ENCODE measurements around the gene ROBO2.

- no peak for TF ChIP-seq CTCF (conservative IDR thresholded peaks at IDR 0.05 in 1 of 2, IDR thresholded peaks at IDR 0.05 in 1 of 2; ENCODE audit: extremely low read depth in 1 of 2, insufficient read depth in 1 of 2, low read depth in 1 of 2, low read length in 2 of 2)
- no peak for TF ChIP-seq EZH2 (IDR thresholded peaks at IDR 0.05; ENCODE audit: borderline replicate concordance, low read length)
Observed at GRCh38 chr3:77071809-77072208, 31.9 kb downstream of the ROBO2 start.
